ENCODE measurements around the gene GLA. TPM values are rescaled to one million over a fixed set of nuclear protein-coding genes. Genes with fewer than 3 reads are reported as not detected.

The GLA gene
- total and polyA plus RNA-seq, 2 of the 8 experiments (the other 6 are each of a cell fraction or from before 2014, with no cell fraction given), result 33.6 to 47.3 TPM

DNA sequence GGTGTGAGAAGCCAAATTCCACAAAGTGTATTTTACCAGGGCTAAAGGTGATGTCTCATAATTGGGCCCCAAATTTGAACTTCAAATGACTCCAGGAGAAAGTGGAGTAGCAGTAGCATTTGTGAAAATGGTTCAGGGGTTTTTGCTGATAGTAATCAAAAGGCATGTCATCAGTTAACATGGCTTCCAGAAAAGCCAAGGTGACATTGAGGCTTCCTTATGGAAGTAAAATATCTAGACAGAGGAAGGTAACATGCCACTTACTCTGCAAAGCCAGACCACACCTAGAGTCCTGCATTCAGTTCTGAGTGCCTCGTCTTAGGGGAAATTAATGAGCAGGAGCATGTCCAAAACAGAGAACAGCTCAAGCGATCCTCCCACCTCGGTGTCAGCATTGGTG lies 19.1 kb downstream of the GLA start:
- H3K27ac ChIP-seq (ENCODE audit: low read depth, low read length), result no peak overlapping the region
- H3K4me2 ChIP-seq (ENCODE audit: insufficient read depth in 1 of 2, low read depth in 2 of 2, low read length in 2 of 2), result no peak overlapping the region
- no peak overlapping the region for H3K4me3 ChIP-seq (ENCODE audit: extremely low read depth in 1 of 4, insufficient read depth in 2 of 4, low read depth in 3 of 4, low read length in 4 of 4)
- 87% methylated on average over 3 of the region's 3 CpGs; no CpG with 5 or more reads in 1 of the 2 experiments for WGBS, 2 experiments (ENCODE audit: extremely low coverage in 1 of 2, insufficient coverage in 1 of 2, insufficient read length in 1 of 2, insufficient replicate concordance in 2 of 2, low coverage in 1 of 2, low lambda C conversion rate in 2 of 2, missing lambda C conversion rate in 1 of 2)
- no peaks in the 10 kb centered on the region for H3K79me1 ChIP-seq (ENCODE audit: low read depth, low read length)
- H2BK15ac ChIP-seq (ENCODE audit: low read length), result no peak overlapping the region
- H3K14ac ChIP-seq (ENCODE audit: insufficient read length), result no peak overlapping the region
- H4K8ac ChIP-seq (ENCODE audit: extremely low read depth, insufficient read depth, low read length), result no peak overlapping the region
- no peak for TF ChIP-seq NANOG (IDR thresholded peaks at IDR 0.05; ENCODE audit: insufficient read depth, low read depth, low read length, poor library complexity, severe bottlenecking)
- no peak for TF ChIP-seq SRF (IDR thresholded peaks at IDR 0.05; ENCODE audit: low read depth, low read length)
- TF ChIP-seq SIN3A (conservative IDR thresholded peaks at IDR 0.05 in 1 of 2, IDR thresholded peaks at IDR 0.05 in 1 of 2; ENCODE audit: low read depth in 1 of 2, low read length in 2 of 2), result no peak
- no peak for TF ChIP-seq ZNF274 (IDR thresholded peaks at IDR 0.05; ENCODE audit: borderline replicate concordance, extremely low read depth, low read length)
- TF ChIP-seq BACH1 (IDR thresholded peaks at IDR 0.05; ENCODE audit: low read length), result no peak
- no peak overlapping the region for H2AFZ ChIP-seq (ENCODE audit: low read length)
- no peak overlapping the region for H3K23ac ChIP-seq (ENCODE audit: insufficient read length)
- no peak overlapping the region for H2BK5ac ChIP-seq (ENCODE audit: low read depth, low read length)
- H4K20me1 ChIP-seq (replicated peaks in 1 of 2; ENCODE audit: control insufficient read depth in 1 of 2, insufficient read depth in 2 of 2, low read length in 2 of 2), result no peaks in the 10 kb centered on the region
- no peak overlapping the region for H3K56ac ChIP-seq (replicated peaks; ENCODE audit: insufficient read length, low read depth, low read length)
- no peak overlapping the region for H2AK5ac ChIP-seq (ENCODE audit: low read depth, low read length)
- no peak overlapping the region for H2BK20ac ChIP-seq (ENCODE audit: low read length)
- no peak overlapping the region for H4K91ac ChIP-seq (replicated peaks; ENCODE audit: insufficient read length, low read length)
- peaks cover 4% of the 10 kb centered on the region; the same call in 1 of the 2 replicates for H3K23me2 ChIP-seq (ENCODE audit: low read depth, low read length)
- CTCF ChIA-PET (ENCODE audit: partially characterized antibody), result no interaction called here
- H3K27me3 ChIP-seq (replicated peaks in 1 of 4; ENCODE audit: control insufficient read depth in 3 of 4, extremely low read depth in 1 of 4, insufficient read depth in 3 of 4, low read length in 3 of 4), result no peaks in the 10 kb centered on the region
- H3K36me3 ChIP-seq (ENCODE audit: control insufficient read depth in 2 of 4, insufficient read depth in 4 of 4, low read length in 3 of 4), result peaks cover 6 to 22% (median 13%) of the 10 kb centered on the region in 4 experiments
- no peak overlapping the region for H3K4ac ChIP-seq (replicated peaks; ENCODE audit: insufficient read length, low read depth, low read length)
- H2BK12ac ChIP-seq (ENCODE audit: low read depth, low read length), result no peak overlapping the region
- no peak overlapping the region for H3K9ac ChIP-seq (replicated peaks in 1 of 4; ENCODE audit: extremely low read depth in 1 of 4, low read depth in 3 of 4, low read length in 3 of 4)
- FAIRE-seq, result no peak
- no peaks in the 10 kb centered on the region for H3K9me3 ChIP-seq (ENCODE audit: insufficient read depth in 2 of 2, low read depth in 1 of 2, low read length in 1 of 2)
- H2BK120ac ChIP-seq (replicated peaks; ENCODE audit: low read depth, low read length), result no peak overlapping the region
- POLR2A ChIA-PET (ENCODE audit: partially characterized antibody), result interaction anchor here (0.9 to 1.3 kb wide), 2 partner anchors 8 to 140 kb away, joined by 3 read pairs; no protein-coding TSS in a partner anchor
- DNase-seq (ENCODE audit: low read depth in 1 of 2, low spot score in 2 of 2), result no peak
- H3K4me1 ChIP-seq (replicated peaks in 1 of 4; ENCODE audit: control insufficient read depth in 3 of 4, insufficient read depth in 4 of 4, low read length in 3 of 4), result no peaks in the 10 kb centered on the region; a peak in 1 of 7 replicates
- H3K18ac ChIP-seq (ENCODE audit: extremely low read depth, low read length), result no peak overlapping the region
- no peak overlapping the region for H4K5ac ChIP-seq (ENCODE audit: insufficient read length, low read depth, low read length)
- peaks cover 0 to 23% of the 10 kb centered on the region in 2 experiments; a peak in 2 of 4 replicates for H3K79me2 ChIP-seq (ENCODE audit: control insufficient read depth in 1 of 2, insufficient read depth in 2 of 2, low read length in 2 of 2)
